Measurements from ENCODE around the gene SUSD3.
"Not testable (repeated sequence)": the region's sequence is repeated elsewhere in the genome, so short reads cannot be mapped to it uniquely, and the experiment has no call there.

SUSD3 gene

DNA sequence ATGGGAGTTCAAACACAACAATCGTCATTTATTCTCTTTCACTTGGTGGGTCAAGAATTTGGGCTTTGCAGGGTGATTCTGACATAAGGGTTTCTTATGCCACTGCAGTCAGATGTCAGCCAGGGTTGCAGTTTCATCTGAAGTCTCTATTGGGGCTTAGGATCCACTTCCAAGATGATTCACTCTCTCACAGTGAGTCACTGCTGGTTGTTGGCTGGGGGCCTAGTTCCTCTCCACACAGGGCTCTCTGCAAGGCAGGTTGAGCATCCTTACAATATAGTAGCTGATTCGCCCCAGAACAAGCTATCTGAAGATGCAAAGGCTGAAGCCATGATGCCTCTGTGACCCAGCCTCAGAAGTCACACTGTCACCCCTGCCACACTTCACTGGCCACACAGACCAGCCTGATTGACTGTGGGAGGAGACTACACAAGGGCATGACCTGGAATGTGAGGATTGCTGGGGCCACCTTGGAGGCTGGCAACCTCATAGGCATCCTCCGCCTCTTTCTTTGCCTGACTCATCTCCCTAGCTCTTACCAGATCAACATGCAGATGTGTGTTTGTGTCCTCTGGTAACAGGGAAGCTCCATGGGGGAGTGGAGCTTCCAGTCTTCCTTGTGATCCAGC lies 33.1 kb downstream of the SUSD3 start:
- DNase-seq (ENCODE audit: low read depth in 1 of 2, low spot score in 1 of 2): peak in 1 of 2 donors; percentile 76

- no peak for DNase-seq (ENCODE audit: low read depth in 1 of 2, low spot score in 1 of 2)
Measured at GRCh38 chr9:93092251-93092991, 33.9 kb downstream of the SUSD3 start.

- no peak for DNase-seq (ENCODE audit: low read depth in 1 of 2, low spot score in 1 of 2)
Measured at GRCh38 chr9:93093127-93093876, 34.8 kb downstream of the SUSD3 start.

- no peak for DNase-seq (ENCODE audit: low read depth in 1 of 2, low spot score in 1 of 2)
Measured at GRCh38 chr9:93093877-93094657, 35.6 kb downstream of the SUSD3 start.

- DNase-seq (ENCODE audit: low read depth in 1 of 2, low spot score in 1 of 2): no peak
Measured at GRCh38 chr9:93094658-93095204, 36.2 kb downstream of the SUSD3 start.

- DNase-seq (ENCODE audit: low read depth in 1 of 2, low spot score in 1 of 2): peak; percentile 70 to 100
Measured at GRCh38 chr9:93095205-93096130, 37.0 kb downstream of the SUSD3 start.

DNA sequence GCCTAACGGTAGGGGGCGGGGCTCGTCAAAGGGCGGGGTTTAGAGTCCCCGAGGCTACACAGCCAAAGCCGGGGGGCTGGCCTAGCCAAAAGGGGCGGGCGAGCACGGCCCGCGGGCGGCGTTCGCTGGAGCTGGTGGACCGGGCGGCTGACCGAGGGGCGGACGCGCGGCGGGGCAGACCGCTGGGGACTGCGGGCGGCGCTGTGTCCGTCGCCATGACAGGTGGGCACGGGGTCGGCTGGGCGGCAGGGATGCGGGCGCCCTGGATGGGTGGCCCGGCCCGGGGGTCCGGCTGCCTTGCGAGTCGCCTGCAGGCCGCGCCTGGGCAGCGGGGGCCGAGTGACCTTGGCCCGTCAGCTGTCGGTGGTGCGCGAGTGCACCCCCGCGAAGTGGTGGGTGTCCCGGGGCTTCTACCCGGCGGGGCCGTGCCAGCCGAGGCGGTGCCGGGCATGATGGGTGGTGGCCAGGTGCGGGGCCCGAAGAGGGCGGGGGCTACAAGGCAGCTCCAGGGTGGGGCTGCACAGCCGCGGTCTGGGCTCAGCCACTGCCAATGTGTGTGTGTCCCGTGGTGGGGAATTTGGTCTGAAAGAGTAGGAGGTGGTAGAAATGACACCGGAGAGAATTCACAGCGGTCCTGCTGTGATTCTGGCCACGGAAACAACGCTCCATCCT lies 37.8 kb downstream of the SUSD3 start, which contains the start of gene CARD19:
Gene CARD19 (plus strand): TSS at position 87 of the 672 bp plus-strand sequence. CDS start 129 bp downstream, at position 216.
- peak in 1 of 2 donors; percentile 100 for DNase-seq (ENCODE audit: low read depth in 1 of 2, low spot score in 1 of 2)

DNA sequence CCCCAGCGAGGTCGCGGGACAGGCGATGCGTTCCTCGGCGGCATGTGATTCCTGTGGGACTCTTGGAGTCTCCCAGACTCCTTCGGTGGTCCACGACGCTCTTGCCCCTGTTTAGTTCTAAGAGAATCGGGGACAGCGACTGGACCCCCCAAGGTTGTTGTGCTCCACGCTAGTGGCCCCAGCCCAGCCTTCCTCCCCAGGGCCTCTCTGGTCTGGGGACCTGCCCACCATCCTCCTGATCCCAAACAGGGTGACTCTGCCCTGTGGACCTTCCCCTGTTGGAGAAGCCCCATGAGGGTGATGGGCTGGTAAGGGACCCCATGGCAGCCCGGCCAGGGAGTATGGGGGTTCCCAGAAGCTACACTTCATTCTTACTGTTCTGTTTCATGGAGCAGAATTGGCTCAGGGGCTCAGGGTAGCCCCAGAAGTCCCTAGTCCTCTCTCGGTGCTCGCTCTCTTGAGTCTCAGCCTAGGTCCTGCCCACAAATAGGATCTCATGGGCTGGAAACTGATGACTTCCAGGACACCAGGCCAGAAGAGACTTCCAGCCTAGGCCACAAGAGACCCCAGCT lies 38.4 kb downstream of the SUSD3 start:
- DNase-seq (ENCODE audit: low read depth in 1 of 2, low spot score in 1 of 2): no peak

DNA sequence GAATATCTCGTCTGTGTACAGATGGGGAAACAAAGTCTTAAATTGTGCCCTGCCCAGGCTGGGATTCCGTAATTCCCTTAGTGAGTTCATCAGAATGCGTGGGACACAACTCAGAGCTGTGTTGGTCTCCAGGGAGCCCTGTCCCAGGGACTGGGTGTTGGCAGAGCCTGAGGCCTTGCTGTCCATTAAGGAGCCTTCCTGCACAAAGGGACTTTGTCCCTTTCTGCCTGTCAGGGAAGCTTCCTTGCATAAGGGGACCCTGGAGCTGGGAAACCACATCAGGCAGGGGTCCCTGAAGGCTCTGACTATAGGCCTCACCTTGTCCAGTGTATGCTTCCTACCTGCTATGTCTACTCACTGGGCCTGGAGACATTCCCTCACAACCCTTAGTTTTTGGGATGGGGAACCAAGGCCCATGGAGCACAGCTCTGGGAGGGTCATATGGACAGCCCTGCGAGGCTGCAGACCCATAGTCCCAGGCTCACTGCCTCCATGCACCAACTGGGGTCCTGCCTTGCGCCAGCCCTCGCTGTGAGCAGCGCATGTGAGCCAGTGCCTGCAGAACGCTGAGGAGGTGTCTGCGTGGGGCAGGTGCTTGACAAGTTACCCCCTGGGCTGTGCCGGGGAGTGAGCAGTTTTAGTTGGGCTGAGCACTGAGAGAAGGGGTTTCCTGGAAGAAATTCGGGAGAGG lies 39.2 kb downstream of the SUSD3 start:
- DNase-seq (ENCODE audit: low read depth in 1 of 2, low spot score in 1 of 2): no peak

- DNase-seq (ENCODE audit: low read depth in 1 of 2, low spot score in 1 of 2): peak in 1 of 2 donors; percentile 50
Measured at GRCh38 chr9:93098236-93098946, 39.9 kb downstream of the SUSD3 start.

DNA sequence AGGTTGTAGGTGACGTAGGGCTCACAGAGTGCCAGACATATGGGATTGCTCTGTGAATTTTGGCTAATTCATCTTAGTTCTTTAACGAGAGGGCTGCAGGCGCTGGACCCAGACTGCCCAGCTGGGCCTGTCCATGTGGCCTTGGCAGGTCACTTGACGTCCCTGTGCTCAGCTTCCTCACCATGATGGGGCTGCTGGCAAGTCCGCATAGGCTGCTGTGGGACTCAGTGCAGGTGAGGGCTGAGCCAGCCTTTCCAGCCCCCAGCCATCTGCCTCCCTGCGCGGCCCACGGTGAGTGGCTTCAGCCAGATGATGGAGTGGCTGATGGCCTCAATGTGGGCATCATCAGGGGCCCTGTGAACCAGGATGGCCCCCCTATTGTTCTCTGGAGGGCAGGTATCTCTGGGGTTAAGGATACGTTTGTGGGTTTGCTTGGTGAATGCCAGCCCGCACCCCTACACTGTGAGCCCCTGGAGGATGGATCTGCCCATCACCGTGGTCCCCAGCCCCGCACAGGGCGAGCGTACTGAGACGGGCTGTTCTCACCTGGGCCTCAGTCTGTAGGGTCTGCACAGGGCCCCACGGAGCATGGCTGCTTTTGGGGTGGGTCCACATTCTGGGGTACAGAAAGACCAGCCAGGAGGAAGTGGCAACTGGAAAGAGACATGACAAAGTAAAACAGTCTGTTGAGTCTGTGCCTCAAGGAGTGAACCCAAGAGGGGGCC lies 41.2 kb downstream of the SUSD3 start:
- DNase-seq (ENCODE audit: low read depth in 1 of 2, low spot score in 1 of 2): no peak

DNA sequence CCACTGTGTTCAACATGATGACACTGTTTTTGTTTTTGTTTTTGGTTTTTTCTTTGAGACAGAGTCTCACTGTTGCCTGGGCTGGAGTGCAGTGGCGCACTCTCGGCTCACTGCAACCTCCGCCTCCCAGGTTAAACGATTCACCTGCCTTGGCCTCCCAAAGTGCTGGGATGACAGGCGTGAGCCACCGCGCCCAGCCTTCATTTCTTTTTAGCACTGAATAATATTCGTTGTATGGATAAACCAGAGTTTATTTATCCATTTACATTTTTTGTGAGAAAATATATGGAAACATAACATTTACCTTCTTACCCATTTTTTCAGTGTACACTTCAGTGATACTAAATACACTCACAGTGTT lies 41.8 kb downstream of the SUSD3 start:
- DNase-seq (ENCODE audit: low read depth in 1 of 2, low spot score in 1 of 2): no peak

DNA sequence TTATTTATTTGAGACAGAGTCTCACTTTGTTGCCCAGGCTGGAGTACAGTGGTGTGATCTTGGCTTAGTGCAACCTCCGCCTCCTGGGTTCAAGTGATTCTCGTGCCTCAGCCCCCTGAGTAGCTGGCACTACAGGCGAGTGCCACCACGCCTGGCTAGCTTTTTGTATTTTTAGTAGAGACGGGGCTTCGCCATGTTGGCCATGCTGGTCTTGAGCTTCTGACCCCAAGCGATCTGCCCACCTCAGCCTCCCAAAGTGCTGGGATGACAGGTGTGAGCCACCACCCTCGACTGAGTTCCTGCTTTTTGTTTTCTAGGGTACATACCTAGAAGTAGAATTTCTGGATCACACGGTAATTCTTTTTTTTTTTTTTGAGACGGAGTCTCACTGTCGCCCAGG lies 42.6 kb downstream of the SUSD3 start:
- not testable (repeated sequence) for DNase-seq (ENCODE audit: low read depth in 1 of 2, low spot score in 1 of 2)

DNA sequence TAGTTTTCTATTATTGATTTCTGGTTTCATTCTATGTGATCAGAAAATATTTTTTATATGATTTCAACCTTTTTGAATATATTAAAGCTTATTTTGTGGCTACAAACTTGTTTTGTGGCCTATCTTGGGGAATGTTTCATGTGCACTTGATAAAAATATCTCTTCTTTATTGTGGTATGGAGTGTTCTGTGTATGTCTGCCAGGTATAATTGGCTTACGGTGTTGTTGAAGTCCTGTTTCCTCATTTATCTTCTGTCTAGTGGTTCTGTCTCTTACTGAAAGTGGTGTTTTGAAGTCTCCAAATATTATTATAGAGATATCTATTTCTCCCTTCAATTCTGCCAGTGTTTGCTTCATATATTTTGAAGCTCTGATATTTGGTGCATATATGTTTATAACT lies 47.1 kb downstream of the SUSD3 start:
- DNase-seq (ENCODE audit: low read depth in 1 of 2, low spot score in 1 of 2): no peak

GRCh38 chr9:93107151-93107824 lies 48.8 kb downstream of the SUSD3 start:
- no peak for DNase-seq (ENCODE audit: low read depth in 1 of 2, low spot score in 1 of 2)

- DNase-seq (ENCODE audit: low read depth in 1 of 2, low spot score in 1 of 2): no peak
Measured at GRCh38 chr9:93107825-93108161, 49.3 kb downstream of the SUSD3 start.

Data from activated CD4-positive, alpha-beta T cell treated with anti-CD3 and anti-CD28 coated beads, Interleukin-2, amount 50 U/mL, for 24 hours (primary cell).